Spinal cord (tissue), 10 donors: ENCODE measurements around the gene LAMC2. TPM values are rescaled to one million over a fixed set of nuclear protein-coding genes. Genes with fewer than 3 reads are reported as not detected.
"Not testable (repeated sequence)": the region's sequence is repeated elsewhere in the genome, so short reads cannot be mapped to it uniquely, and the experiment has no call there.

ENCODE experiments used
- DNase-seq, 6 donors: peaks; one replicate each; pipeline versions ENCODE4 v3.0.0 to v3.0.0-alpha.2; 2013 to 2015; ENCODE audit warnings: low spot score in 6 of 6, low read depth in 4 of 6
- H3K27ac ChIP-seq: one replicate; pipeline ENCODE4 v1.5.1; 2013; ENCODE audit warnings: low read depth, low read length, control low read depth
- H3K27me3 ChIP-seq: one replicate; pipeline ENCODE4 v1.6.1; 2013; ENCODE audit warnings: low read length; ENCODE audit not compliant: control insufficient read depth, insufficient read depth
- H3K36me3 ChIP-seq: one replicate; pipeline ENCODE4 v1.6.1; 2013; ENCODE audit warnings: low read length; ENCODE audit not compliant: control insufficient read depth, insufficient read depth
- H3K4me1 ChIP-seq: one replicate; pipeline ENCODE4 v1.6.1; 2013; ENCODE audit warnings: low read length; ENCODE audit not compliant: control insufficient read depth, insufficient read depth
- H3K4me3 ChIP-seq: one replicate; pipeline ENCODE4 v1.5.1; 2013; ENCODE audit warnings: low read depth, low read length, control low read depth
- H3K9me3 ChIP-seq: one replicate; pipeline ENCODE4 v1.6.1; 2013; ENCODE audit warnings: low read length; ENCODE audit not compliant: control insufficient read depth, insufficient read depth
- WGBS: methylation state at CpG from one replicate; pipeline ENCODE4 v1.1.5; 2013; ENCODE audit warnings: missing lambda C conversion rate; ENCODE audit not compliant: insufficient coverage; 5-methylcytosine and 5-hydroxymethylcytosine counted together
- polyA plus RNA-seq, 2 donors: library from polyadenylated mRNA; unstranded; fragments of 120-200 nt; gene quantifications; one replicate each; pipeline ENCODE4 v1.2.1, GENCODE V29; 2013; ENCODE audit not compliant: insufficient read length in 2 of 2
- total RNA-seq, 2 donors: library from RNA; depleted of rRNA in 1 of 2; stranded (reverse); fragments of 120-200 nt in 1 of 2; fragments of >200 nt in 1 of 2; gene quantifications; one replicate each; pipeline versions ENCODE4 v1.2.3 to v1.2.4, GENCODE V29; 2013 to 2014
- donor health status: healthy.

LAMC2 gene
- total and polyA plus RNA-seq, 4 donors: 0.61 to 1.8 (median 1.3) TPM

- no peak overlapping the region for H3K4me3 ChIP-seq
- no peak overlapping the region for H3K27ac ChIP-seq
- no peaks in the 10 kb centered on the region for H3K4me1 ChIP-seq
- 65% methylated on average over 6 of the region's 7 CpGs for WGBS
- H3K9me3 ChIP-seq: no peaks in the 10 kb centered on the region
- H3K27me3 ChIP-seq: no peaks in the 10 kb centered on the region
- DNase-seq: peak in 1 of 6 donors; percentile 35
- H3K36me3 ChIP-seq: no peaks in the 10 kb centered on the region
Measured at GRCh38 chr1:183239220-183239742, 53.2 kb downstream of the LAMC2 start.

DNA sequence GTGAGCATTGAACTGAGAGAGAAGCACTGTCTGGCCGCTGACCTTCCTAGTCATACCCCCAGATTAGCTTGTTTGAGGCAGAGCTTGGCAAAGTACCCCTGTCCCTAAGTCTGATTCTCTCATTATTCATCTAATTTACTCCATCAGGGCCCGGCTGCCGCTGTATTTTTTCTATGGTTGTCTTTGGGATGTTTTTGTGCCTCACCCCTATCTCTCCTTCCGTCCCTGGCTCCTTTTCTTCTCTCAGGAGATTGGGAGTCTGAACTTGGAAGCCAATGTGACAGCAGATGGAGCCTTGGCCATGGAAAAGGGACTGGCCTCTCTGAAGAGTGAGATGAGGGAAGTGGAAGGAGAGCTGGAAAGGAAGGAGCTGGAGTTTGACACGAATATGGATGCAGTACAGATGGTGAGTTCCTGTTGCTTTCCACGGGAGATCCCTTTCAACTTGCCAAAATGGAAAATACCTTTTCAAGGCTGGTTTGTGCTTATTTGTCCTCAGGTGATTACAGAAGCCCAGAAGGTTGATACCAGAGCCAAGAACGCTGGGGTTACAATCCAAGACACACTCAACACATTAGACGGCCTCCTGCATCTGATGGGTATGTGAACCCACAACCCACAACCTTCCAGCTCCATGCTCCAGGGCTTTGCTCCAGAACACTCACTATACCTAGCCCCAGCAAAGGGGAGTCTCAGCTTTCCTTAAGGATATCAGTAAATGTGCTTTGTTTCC, 53.9 kb downstream of the LAMC2 start:
- no peak for DNase-seq
- H3K4me1 ChIP-seq: no peaks in the 10 kb centered on the region

DNA sequence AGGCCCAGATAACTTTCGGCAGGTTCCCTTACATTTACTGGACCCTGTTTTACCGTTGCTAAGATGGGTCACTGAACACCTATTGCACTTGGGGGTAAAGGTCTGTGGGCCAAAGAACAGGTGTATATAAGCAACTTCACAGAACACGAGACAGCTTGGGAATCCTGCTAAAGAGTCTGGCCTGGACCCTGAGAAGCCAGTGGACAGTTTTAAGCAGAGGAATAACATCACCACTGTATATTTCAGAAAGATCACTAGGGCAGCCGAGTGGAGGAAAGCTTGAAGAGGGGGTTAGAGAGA, 54.4 kb downstream of the LAMC2 start:
- 100% methylated on average over 3 of the region's 4 CpGs for WGBS
- no peak overlapping the region for H3K27ac ChIP-seq
- no peaks in the 10 kb centered on the region for H3K27me3 ChIP-seq
- DNase-seq: no peak
- no peaks in the 10 kb centered on the region for H3K4me1 ChIP-seq
- H3K4me3 ChIP-seq: no peak overlapping the region
- H3K36me3 ChIP-seq: no peaks in the 10 kb centered on the region
- H3K9me3 ChIP-seq: no peaks in the 10 kb centered on the region

More for the DNA sequence above, 53.9 kb downstream of the LAMC2 start:
- H3K27ac ChIP-seq: no peak overlapping the region
- no peaks in the 10 kb centered on the region for H3K9me3 ChIP-seq
- no peak overlapping the region for H3K4me3 ChIP-seq
- no peaks in the 10 kb centered on the region for H3K36me3 ChIP-seq
- 92% methylated on average over 4 of the region's 8 CpGs for whole genome bisulfite sequencing
- H3K27me3 ChIP-seq: no peaks in the 10 kb centered on the region

GRCh38 chr1:183240853-183241252, 54.8 kb downstream of the LAMC2 start:
- H3K36me3 ChIP-seq, H3K27ac ChIP-seq, H3K4me1 ChIP-seq, DNase-seq, H3K27me3 ChIP-seq, H3K4me3 ChIP-seq, H3K9me3 ChIP-seq: not testable (repeated sequence)
- 100% methylated on average over 6 of the region's 8 CpGs for WGBS

- Histone ChIP-seq H3K27me3 (no peaks in the 10 kb centered on the region), H3K27ac (no peak overlapping the region), H3K9me3 (no peaks in the 10 kb centered on the region), H3K4me1 (no peaks in the 10 kb centered on the region), H3K36me3 (no peaks in the 10 kb centered on the region), H3K4me3 (no peak overlapping the region)
- 63% methylated on average over 2 of the region's 3 CpGs for WGBS
- DNase-seq: peak in 1 of 6 donors; percentile 77
Measured at GRCh38 chr1:183241471-183241870, 55.4 kb downstream of the LAMC2 start.

DNA sequence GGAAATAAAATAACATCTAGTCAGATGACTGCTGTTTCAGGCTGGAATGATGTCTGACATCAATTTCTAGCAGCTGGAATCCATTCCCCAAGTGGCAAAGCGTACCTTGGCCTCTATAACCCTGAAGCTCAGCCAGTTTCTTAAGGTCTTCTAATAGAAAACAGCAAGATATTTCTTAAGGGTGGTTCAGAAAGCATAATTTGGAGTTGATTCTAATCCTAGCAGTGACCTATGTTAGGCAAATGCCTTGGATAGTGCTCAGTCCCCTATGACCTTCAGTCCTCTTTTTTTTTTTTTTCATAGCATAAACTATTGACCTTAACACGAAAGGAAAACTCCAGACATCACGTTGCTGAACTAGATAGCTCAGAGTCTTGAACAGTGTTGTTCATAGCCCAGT, 56.5 kb downstream of the LAMC2 start:
- no peak for DNase-seq
- Histone ChIP-seq H3K4me3 (no peak overlapping the region), H3K36me3 (no peaks in the 10 kb centered on the region), H3K27me3 (no peaks in the 10 kb centered on the region), H3K27ac (no peak overlapping the region), H3K4me1 (no peaks in the 10 kb centered on the region), H3K9me3 (no peaks in the 10 kb centered on the region)
- WGBS: no CpG with 5 or more reads among the region's 3 CpGs

GRCh38 chr1:183243161-183244050, 57.3 kb downstream of the LAMC2 start:
- 95% methylated on average over 4 of the region's 5 CpGs for WGBS
- Histone ChIP-seq H3K4me3 (no peak overlapping the region), H3K36me3 (no peaks in the 10 kb centered on the region), H3K9me3 (no peaks in the 10 kb centered on the region), H3K4me1 (no peaks in the 10 kb centered on the region), H3K27ac (no peak overlapping the region), H3K27me3 (no peaks in the 10 kb centered on the region)
- no peak for DNase-seq

DNA sequence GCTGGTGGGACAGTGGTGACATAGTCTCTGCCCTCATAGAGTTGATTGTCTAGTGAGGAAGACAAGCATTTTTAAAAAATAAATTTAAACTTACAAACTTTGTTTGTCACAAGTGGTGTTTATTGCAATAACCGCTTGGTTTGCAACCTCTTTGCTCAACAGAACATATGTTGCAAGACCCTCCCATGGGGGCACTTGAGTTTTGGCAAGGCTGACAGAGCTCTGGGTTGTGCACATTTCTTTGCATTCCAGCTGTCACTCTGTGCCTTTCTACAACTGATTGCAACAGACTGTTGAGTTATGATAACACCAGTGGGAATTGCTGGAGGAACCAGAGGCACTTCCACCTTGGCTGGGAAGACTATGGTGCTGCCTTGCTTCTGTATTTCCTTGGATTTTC, 58.4 kb downstream of the LAMC2 start:
- no peaks in the 10 kb centered on the region for H3K9me3 ChIP-seq
- H3K27ac ChIP-seq: no peak overlapping the region
- H3K27me3 ChIP-seq: no peaks in the 10 kb centered on the region
- WGBS: 80% methylated on average over 1 of the region's 1 CpG
- DNase-seq: peak in 1 of 6 donors; percentile 79
- no peak overlapping the region for H3K4me3 ChIP-seq
- H3K4me1 ChIP-seq: no peaks in the 10 kb centered on the region
- H3K36me3 ChIP-seq: no peaks in the 10 kb centered on the region

DNA sequence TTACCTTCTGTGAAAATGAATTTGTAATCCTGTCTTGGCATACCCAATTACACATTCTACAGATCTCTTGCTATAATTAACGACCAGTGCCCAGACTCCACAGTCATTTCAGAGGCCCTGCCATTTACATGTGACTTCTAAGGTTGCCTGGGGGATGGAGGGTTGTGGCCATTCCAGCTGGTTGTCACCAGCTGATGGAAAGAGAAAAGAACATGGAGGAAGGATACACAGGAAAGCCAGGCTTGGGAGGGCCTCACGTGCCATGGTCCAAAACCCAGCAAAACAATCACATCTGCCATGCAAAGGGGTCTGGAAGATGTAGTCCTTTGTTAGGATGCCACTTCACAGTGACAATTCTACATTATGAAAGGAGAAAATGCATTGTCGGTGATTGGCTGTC, 59.3 kb downstream of the LAMC2 start:
- Histone ChIP-seq H3K4me1 (no peaks in the 10 kb centered on the region), H3K9me3 (no peaks in the 10 kb centered on the region), H3K27me3 (no peaks in the 10 kb centered on the region), H3K36me3 (peaks cover 5% of the 10 kb centered on the region), H3K27ac (no peak overlapping the region), H3K4me3 (no peak overlapping the region)
- WGBS: no CpG with 5 or more reads among the region's 3 CpGs
- no peak for DNase-seq

GRCh38 chr1:183246436-183246835, 60.4 kb downstream of the LAMC2 start:
- Histone ChIP-seq H3K36me3 (peaks cover 8% of the 10 kb centered on the region), H3K27me3 (no peaks in the 10 kb centered on the region), H3K27ac (no peak overlapping the region), H3K9me3 (no peaks in the 10 kb centered on the region), H3K4me3 (no peak overlapping the region), H3K4me1 (no peaks in the 10 kb centered on the region)
- no peak for DNase-seq
